ENCODE measurements around the gene ITGA11.

ITGA11 gene

GRCh38 chr15:68417897-68418296 is 14.1 kb downstream of the ITGA11 start:
- TF ChIP-seq CTCF (IDR thresholded peaks at IDR 0.05; ENCODE audit: low read depth, low read length, missing control alignments) = no peak
- Histone ChIP-seq H3K27me3 (replicated peaks) (no peaks in the 10 kb centered on the region), H3K36me3 (replicated peaks) (peaks cover 17% of the 10 kb centered on the region), H3K27ac (no peak overlapping the region), H3K4me3 (ENCODE audit: low read depth, low read length) (no peak overlapping the region)
- in situ Hi-C loops (cut with HindIII; ENCODE audit: low pct_ligation_motif_present, low sequenced_read_pairs) = no loop called here
- no peak for DNase-seq

- in situ Hi-C loops (cut with HindIII; ENCODE audit: low pct_ligation_motif_present, low sequenced_read_pairs) = no loop called here
- H3K27me3 ChIP-seq (replicated peaks) = no peaks in the 10 kb centered on the region
- TF ChIP-seq CTCF (IDR thresholded peaks at IDR 0.05; ENCODE audit: low read depth, low read length, missing control alignments) = no peak
- DNase-seq = no peak
- H3K27ac ChIP-seq = no peak overlapping the region
- H3K4me3 ChIP-seq (ENCODE audit: low read depth, low read length) = no peak overlapping the region
- peaks cover 17% of the 10 kb centered on the region for H3K36me3 ChIP-seq (replicated peaks)
Observed at GRCh38 chr15:68417051-68417450, 14.9 kb downstream of the ITGA11 start.

DNA sequence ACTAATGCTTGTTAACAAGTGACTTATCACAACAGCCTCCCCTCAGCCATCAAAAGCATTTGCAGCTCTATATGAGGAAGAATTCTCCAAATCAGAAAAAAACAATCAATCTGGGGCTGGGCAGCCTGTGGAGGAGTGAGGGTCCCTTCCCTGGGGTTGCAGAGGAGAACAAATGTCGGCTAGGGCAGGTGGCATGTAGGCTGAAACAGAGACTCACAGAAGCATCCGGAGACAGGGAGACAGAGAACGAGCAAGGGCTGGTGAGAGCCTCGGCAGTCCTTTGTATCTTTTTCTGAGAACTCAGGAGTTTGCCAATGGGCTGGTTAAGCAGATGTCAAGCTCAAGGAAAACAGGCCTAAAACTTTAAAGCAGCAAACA is 15.8 kb downstream of the ITGA11 start:
- Histone ChIP-seq H3K4me3 (ENCODE audit: low read depth, low read length) (no peak overlapping the region), H3K27me3 (replicated peaks) (no peaks in the 10 kb centered on the region), H3K36me3 (replicated peaks) (peaks cover 17% of the 10 kb centered on the region), H3K27ac (no peak overlapping the region)
- in situ Hi-C loops (cut with HindIII; ENCODE audit: low pct_ligation_motif_present, low sequenced_read_pairs) = no loop called here
- TF ChIP-seq CTCF (IDR thresholded peaks at IDR 0.05; ENCODE audit: low read depth, low read length, missing control alignments) = no peak
- no peak for DNase-seq

DNA sequence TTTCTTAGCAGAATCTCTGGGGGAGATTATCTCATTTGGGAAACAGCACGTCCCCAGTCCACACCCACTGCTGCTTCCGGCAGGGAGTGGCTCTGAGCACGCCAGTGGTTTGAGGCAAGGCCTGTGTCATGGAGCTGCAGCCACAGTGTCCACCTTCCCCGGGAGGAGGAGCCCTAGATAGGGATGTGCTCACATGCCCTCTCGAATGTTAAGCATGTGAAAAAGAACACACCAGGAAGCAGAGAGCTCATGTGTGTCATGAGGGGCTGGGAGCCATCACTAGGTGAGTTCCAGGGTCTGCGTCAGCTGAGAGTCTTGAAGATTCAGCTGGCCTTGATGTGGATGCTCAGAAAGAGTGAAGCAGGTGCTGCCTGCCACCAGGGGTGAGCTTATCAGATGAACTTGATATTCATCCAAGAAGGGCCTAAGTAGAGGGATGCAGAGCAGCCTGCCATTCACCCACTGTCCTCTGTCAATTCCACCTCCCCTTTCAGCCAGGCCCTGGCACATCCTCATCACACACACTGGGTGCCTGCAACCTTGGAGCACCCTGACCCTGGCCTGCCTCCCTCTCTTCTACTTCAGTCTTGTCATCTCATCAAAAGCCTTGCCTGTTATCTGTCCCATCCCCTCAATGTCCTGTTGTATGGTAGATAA is 16.3 kb downstream of the ITGA11 start:
- no peak for TF ChIP-seq CTCF (IDR thresholded peaks at IDR 0.05; ENCODE audit: low read depth, low read length, missing control alignments)
- Histone ChIP-seq H3K27ac (no peak overlapping the region), H3K4me3 (ENCODE audit: low read depth, low read length) (no peak overlapping the region), H3K36me3 (replicated peaks) (peaks cover 17% of the 10 kb centered on the region), H3K27me3 (replicated peaks) (no peaks in the 10 kb centered on the region)
- in situ Hi-C loops (cut with HindIII; ENCODE audit: low pct_ligation_motif_present, low sequenced_read_pairs) = no loop called here
- DNase-seq = no peak

DNA sequence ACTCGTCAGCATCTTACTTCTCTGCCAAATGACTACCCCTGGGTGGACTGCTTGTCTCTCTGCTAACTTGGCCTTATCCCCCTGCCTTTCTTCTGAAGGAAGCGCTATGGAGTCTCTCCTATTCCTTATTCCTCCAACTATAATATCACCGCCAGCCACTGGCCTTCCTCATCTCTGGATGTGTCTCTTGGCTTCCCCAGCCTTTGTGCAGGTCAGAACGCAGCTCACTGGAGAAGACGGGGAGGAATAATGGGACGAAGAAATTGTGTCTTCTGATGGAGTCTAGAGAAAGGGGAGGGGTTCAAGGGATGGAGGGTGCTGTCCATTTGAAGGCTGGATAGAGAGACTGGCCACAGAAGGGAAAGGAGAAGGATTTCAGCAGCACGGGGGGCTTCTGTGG is 16.9 kb downstream of the ITGA11 start:
- H3K36me3 ChIP-seq (replicated peaks) = peaks cover 17% of the 10 kb centered on the region
- no peak overlapping the region for H3K4me3 ChIP-seq (ENCODE audit: low read depth, low read length)
- no peak for DNase-seq
- no peaks in the 10 kb centered on the region for H3K27me3 ChIP-seq (replicated peaks)
- in situ Hi-C loops (cut with HindIII; ENCODE audit: low pct_ligation_motif_present, low sequenced_read_pairs) = no loop called here
- H3K27ac ChIP-seq = no peak overlapping the region
- TF ChIP-seq CTCF (IDR thresholded peaks at IDR 0.05; ENCODE audit: low read depth, low read length, missing control alignments) = no peak

- TF ChIP-seq CTCF (IDR thresholded peaks at IDR 0.05; ENCODE audit: low read depth, low read length, missing control alignments) = no peak
- in situ Hi-C loops (cut with HindIII; ENCODE audit: low pct_ligation_motif_present, low sequenced_read_pairs) = no loop called here
- no peak for DNase-seq
- Histone ChIP-seq H3K36me3 (replicated peaks) (peaks cover 20% of the 10 kb centered on the region), H3K27me3 (replicated peaks) (no peaks in the 10 kb centered on the region), H3K27ac (no peak overlapping the region), H3K4me3 (ENCODE audit: low read depth, low read length) (no peak overlapping the region)
Observed at GRCh38 chr15:68414591-68414990, 17.4 kb downstream of the ITGA11 start.

Data from brain microvascular endothelial cell (primary cell).